ENCODE data around the gene LMX1B. TPM values are rescaled to one million over a fixed set of nuclear protein-coding genes. Genes with fewer than 3 reads are reported as not detected.

The LMX1B gene
- total and polyA plus RNA-seq, 2 of the 4 experiments (the other 2 are of a cell fraction): not detected

GRCh38 chr9:126721564-126721981 lies 107.8 kb downstream of the LMX1B start (continued):
- TF ChIP-seq CTCF (conservative IDR thresholded peaks at IDR 0.05; ENCODE audit: low read depth, low read length) (no peak), USF2 (IDR thresholded peaks at IDR 0.05; ENCODE audit: low read depth, low read length) (no peak)

Measured in IMR-90 (cell line).